ENCODE results near the gene ADRA2C.

Gene ADRA2C

GRCh38 chr4:3766036-3766784 is at the start of gene ADRA2C:
Gene ADRA2C (plus strand): TSS chr4:3766385. CDS start chr4:3766607, 222 bp downstream.
- DNase-seq, result peak; percentile 3

GRCh38 chr4:3716631-3717235 is 49.5 kb upstream of the ADRA2C start:
- DNase-seq, result no peak

GRCh38 chr4:3717241-3717640 is 48.9 kb upstream of the ADRA2C start:
- DNase-seq, result no peak

- DNase-seq, result no peak
Observed at GRCh38 chr4:3718462-3718861, 47.7 kb upstream of the ADRA2C start.

GRCh38 chr4:3719191-3719590 is 47.0 kb upstream of the ADRA2C start:
- DNase-seq, result no peak

GRCh38 chr4:3719836-3720235 is 46.3 kb upstream of the ADRA2C start:
- no peak for DNase-seq

- DNase-seq, result no peak
Observed at GRCh38 chr4:3720466-3720865, 45.7 kb upstream of the ADRA2C start.

GRCh38 chr4:3721186-3721585 is 45.0 kb upstream of the ADRA2C start:
- DNase-seq, result no peak

- DNase-seq, result no peak
Observed at GRCh38 chr4:3721627-3722026, 44.6 kb upstream of the ADRA2C start.

GRCh38 chr4:3722446-3723231 is 43.5 kb upstream of the ADRA2C start:
- no peak for DNase-seq

GRCh38 chr4:3723232-3723642 is 42.9 kb upstream of the ADRA2C start:
- no peak for DNase-seq

GRCh38 chr4:3724319-3725231 is 41.6 kb upstream of the ADRA2C start:
- no peak for DNase-seq

GRCh38 chr4:3725936-3726870 is 40.0 kb upstream of the ADRA2C start:
- DNase-seq, result no peak

- DNase-seq, result no peak
Observed at GRCh38 chr4:3727847-3728469, 38.2 kb upstream of the ADRA2C start.

- DNase-seq, result peak; percentile 49
Observed at GRCh38 chr4:3729188-3729881, 36.9 kb upstream of the ADRA2C start.

- no peak for DNase-seq
Observed at GRCh38 chr4:3729882-3730226, 36.3 kb upstream of the ADRA2C start.

GRCh38 chr4:3730422-3731190 is 35.6 kb upstream of the ADRA2C start:
- no peak for DNase-seq

GRCh38 chr4:3732076-3733028 is 33.8 kb upstream of the ADRA2C start:
- DNase-seq, result no peak

GRCh38 chr4:3733195-3733594 is 33.0 kb upstream of the ADRA2C start:
- DNase-seq, result no peak
